Body of pancreas (tissue), 4 donors: ENCODE results near the gene SMG7.

Experiments used
- CTCF ChIP-seq, 7 experiments: fragments of 450-650 bp in 4 of 7; fragments of 200-600 bp in 3 of 7; sonication (generic) in 3 of 7; IDR thresholded peaks; one replicate each; pipeline ENCODE4 v1.5.1; 2016 to 2019; ENCODE audit warnings: antibody characterized with exemption in 7 of 7
- POLR2A ChIP-seq, 3 donors: fragments of 450-650 bp; IDR thresholded peaks; one replicate each; pipeline ENCODE4 v1.6.1; 2016; ENCODE audit warnings: antibody characterized with exemption in 3 of 3, mild to moderate bottlenecking in 2 of 3

GRCh38 chr1:183472488-183473216 lies at the start of gene SMG7:
- TF ChIP-seq CTCF (IDR thresholded peaks at IDR 0.05) = peak in 1 of 7 experiments; percentile 12
- TF ChIP-seq POLR2A (IDR thresholded peaks at IDR 0.05) = peak in 2 of 3 donors; percentile 29 to 37
